GM12864 (cell line): ENCODE results near the gene PSPC1.
"Not testable (repeated sequence)": the region's sequence is repeated elsewhere in the genome, so short reads cannot be mapped to it uniquely, and the experiment has no call there.

Source experiments
- DNase-seq: peaks from one replicate; pipeline ENCODE4 v3.0.0-alpha.2; 2011; ENCODE audit warnings: low read depth
- H3K4me3 ChIP-seq: 2 replicates; pipeline ENCODE4 v1.5.1; 2011; ENCODE audit warnings: mild to moderate bottlenecking, low read depth, low read length, control low read depth
- TF ChIP-seq, protein P1 (sequence below): IDR thresholded peaks from 2 replicates; pipeline ENCODE4 v1.5.1; 2011; ENCODE audit warnings: low read depth, mild to moderate bottlenecking, moderate library complexity, low read length, control low read depth, inconsistent platforms; ENCODE audit errors: missing control alignments

PSPC1 gene

DNA sequence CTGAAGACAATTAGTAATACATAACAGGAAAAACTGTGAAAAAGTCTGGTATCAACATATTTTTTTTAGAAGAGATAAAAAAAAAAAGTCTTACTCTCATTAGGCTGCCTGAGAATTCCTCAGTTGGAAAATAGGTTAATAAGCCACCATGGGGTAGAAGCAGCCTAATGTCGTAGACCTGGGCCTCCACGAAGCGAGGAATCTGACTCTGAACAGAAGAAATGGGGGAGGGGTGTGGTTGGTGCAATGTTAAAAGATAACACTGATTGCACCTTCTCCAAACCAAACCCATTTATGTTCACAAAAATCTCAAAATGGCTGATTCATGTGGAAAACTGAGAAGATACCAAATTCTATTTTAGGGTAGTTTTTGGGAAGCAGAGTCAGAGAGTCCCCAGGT is 86.9 kb downstream of the PSPC1 start:
- TF ChIP-seq, protein P1, sequence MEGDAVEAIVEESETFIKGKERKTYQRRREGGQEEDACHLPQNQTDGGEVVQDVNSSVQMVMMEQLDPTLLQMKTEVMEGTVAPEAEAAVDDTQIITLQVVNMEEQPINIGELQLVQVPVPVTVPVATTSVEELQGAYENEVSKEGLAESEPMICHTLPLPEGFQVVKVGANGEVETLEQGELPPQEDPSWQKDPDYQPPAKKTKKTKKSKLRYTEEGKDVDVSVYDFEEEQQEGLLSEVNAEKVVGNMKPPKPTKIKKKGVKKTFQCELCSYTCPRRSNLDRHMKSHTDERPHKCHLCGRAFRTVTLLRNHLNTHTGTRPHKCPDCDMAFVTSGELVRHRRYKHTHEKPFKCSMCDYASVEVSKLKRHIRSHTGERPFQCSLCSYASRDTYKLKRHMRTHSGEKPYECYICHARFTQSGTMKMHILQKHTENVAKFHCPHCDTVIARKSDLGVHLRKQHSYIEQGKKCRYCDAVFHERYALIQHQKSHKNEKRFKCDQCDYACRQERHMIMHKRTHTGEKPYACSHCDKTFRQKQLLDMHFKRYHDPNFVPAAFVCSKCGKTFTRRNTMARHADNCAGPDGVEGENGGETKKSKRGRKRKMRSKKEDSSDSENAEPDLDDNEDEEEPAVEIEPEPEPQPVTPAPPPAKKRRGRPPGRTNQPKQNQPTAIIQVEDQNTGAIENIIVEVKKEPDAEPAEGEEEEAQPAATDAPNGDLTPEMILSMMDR, result no peak
- H3K4me3 ChIP-seq, result no peak overlapping the region
- no peak for DNase-seq

DNA sequence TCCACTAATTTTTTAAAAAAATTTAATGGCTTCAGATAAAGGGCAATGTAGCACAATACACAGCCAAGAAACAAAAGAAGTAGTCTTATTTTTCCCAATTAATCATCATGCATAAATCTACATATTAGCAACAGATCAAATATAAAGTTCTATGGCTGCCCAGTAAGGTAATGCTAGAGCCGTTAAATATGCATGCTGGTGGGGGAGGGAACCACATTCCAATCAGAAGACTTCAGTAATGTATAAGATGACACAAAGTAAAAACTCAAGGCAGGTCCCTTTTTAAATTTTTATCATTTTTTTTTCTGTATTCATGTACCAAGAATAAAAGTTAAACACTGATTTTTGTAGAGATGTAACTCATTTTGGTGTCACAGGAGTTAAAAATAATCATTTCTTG is 87.3 kb downstream of the PSPC1 start:
- DNase-seq, result no peak
- H3K4me3 ChIP-seq, result no peak overlapping the region
- TF ChIP-seq, protein P1, result no peak

DNA sequence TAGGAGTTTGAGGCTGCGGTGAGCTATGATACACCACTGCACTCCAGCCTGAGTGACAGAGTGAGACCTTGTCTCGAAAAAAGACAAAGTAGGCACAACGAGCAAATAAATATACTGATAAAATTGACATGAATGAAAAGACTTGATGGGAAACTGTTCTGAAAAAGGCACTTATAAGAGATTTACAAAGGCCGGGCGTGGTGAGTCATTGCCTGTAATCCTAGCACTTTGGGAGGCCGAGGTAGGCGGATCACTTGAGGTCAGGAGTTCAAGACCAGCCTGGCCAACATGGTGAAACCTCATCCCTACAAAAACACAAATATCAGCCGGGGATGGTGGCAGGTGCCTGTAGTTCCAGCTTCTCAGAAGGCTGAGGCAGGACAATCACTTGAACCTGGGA is 91.3 kb downstream of the PSPC1 start:
- not testable (repeated sequence) for H3K4me3 ChIP-seq, DNase-seq

DNA sequence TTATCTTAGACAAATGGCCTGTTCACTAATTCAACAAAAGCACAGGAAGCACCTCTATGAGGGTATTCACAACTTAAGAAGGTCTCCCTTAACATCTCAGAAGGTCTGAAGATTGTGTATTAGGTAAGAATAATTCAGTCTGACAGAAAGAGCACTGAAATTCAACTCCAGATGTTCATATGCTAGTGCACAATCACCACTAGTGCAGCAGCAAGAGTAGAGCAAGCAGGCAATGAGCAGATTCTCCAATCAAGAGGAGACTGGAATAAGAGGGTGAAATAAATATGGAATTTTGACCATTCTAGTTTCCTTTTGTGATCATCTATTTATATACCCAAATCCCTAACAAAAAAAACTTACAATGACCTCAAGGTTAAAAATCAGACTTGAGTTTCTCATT is 97.3 kb downstream of the PSPC1 start:
- no peak for DNase-seq
- TF ChIP-seq, protein P1, result no peak

DNA sequence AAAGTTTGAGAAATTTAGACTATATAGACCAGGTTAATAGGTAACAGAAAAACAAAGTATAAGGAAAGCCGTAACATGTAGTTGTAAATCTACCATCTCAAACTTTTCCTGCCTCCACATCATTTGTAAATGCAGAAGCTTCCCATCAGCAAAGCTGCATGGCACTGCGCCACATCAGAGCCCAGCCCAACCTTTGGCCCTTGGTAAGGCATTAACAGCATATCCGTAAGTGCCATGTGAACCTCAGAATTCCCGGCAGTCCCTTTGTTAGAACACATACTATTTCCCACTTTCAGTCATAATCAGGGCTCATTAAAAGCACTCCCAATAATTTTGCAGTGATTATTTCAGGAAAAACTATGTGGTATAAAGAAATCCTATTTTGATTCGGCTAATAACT is 97.7 kb downstream of the PSPC1 start:
- TF ChIP-seq, protein P1, result no peak
- no peak for DNase-seq
- no peak overlapping the region for H3K4me3 ChIP-seq

More for the DNA sequence above, 97.3 kb downstream of the PSPC1 start:
- H3K4me3 ChIP-seq, result no peak overlapping the region

DNA sequence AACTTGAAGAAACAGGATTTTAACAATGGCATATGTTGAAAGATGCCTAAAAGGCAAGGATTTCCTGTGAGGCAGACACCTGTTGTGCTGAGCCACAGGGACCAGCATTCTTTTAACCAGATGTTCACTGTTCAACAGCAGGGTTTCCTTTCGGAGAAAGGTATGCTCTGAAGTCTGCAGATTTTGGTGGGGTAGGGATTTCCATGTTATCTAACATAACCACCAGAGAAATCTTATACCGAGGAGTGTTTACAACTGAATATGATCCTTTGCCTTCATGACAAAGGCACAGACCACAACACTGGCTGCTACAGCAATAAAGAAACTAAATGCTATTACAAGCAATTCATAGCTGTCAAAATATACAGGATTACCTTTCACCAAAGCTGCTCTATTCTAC is 101.2 kb downstream of the PSPC1 start:
- no peak overlapping the region for H3K4me3 ChIP-seq
- no peak for DNase-seq

DNA sequence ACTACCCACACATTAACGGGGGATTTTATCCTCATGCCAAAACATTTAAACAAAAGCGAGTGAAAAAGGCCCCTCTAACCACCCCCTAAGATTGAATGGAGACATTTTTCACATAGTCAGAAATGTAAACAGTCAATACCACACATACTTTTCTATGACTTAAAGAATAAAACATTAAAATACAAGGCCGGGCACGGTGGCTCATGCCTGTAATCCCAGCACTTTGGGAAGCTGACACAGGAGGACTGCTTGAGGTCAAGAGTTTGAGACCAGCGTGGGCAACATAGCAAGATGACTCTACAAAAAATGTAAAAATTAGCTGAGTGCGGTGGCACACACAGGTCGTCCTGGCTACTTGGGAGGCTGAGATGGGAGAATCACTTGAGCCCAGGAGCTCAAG is 102.0 kb downstream of the PSPC1 start:
- H3K4me3 ChIP-seq, result no peak overlapping the region
- TF ChIP-seq, protein P1, result no peak
- DNase-seq, result no peak

More for the DNA sequence above, 101.2 kb downstream of the PSPC1 start:
- TF ChIP-seq, protein P1, result no peak

DNA sequence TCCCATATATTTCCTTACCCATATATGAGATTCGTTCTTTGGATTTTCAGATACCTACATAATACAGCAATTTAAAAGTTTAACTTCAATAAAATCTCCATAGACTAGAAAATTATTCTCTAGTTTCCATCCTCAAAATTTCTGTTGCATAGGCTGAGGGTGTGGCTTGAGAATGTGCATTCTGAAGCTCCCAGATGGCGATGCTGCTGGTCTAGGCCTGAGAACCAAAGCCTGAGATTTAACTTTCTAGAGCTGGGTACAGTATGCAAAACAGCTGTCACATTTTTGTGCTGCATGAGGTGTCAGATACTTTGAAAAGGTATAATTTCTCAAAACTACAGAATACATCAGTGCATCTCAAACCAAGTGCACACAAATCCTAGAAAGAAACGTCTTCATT is 106.6 kb downstream of the PSPC1 start:
- H3K4me3 ChIP-seq, result no peak overlapping the region
- DNase-seq, result no peak
- TF ChIP-seq, protein P1, result no peak
